22Rv1 (cell line): ENCODE data around the gene PODN.

Source experiments
- ZFX ChIP-seq: fragments of 450-650 bp; IDR thresholded peaks from 2 replicates; pipeline ENCODE4 v1.6.1; 2017; ENCODE audit warnings: antibody characterized with exemption, borderline replicate concordance
- TF ChIP-seq, protein P1 (sequence below): fragments of 450-650 bp; IDR thresholded peaks from 2 replicates; pipeline ENCODE4 v1.5.1; 2017; ENCODE audit warnings: mild to moderate bottlenecking

DNA sequence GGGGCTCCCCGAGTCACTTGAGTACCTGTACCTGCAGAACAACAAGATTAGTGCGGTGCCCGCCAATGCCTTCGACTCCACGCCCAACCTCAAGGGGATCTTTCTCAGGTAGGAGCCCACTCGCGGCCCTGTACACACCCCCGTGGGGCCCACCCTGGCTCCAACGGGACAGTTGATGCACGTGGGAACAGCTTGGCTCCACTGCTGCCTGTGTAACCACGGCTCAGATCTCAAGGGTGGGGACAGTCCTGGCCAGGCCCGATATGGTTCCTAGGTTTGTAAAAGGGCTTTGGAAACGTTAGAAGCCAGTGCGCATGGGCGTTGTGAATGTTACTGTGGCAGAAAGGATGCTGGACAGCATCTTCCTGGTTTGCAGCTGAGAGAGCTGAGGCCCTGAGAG, 18.8 kb downstream of the PODN start:
- TF ChIP-seq, protein P1, sequence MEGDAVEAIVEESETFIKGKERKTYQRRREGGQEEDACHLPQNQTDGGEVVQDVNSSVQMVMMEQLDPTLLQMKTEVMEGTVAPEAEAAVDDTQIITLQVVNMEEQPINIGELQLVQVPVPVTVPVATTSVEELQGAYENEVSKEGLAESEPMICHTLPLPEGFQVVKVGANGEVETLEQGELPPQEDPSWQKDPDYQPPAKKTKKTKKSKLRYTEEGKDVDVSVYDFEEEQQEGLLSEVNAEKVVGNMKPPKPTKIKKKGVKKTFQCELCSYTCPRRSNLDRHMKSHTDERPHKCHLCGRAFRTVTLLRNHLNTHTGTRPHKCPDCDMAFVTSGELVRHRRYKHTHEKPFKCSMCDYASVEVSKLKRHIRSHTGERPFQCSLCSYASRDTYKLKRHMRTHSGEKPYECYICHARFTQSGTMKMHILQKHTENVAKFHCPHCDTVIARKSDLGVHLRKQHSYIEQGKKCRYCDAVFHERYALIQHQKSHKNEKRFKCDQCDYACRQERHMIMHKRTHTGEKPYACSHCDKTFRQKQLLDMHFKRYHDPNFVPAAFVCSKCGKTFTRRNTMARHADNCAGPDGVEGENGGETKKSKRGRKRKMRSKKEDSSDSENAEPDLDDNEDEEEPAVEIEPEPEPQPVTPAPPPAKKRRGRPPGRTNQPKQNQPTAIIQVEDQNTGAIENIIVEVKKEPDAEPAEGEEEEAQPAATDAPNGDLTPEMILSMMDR = no peak
- no peak for TF ChIP-seq ZFX
